CD14-positive monocyte (primary cell): ENCODE data around the gene SNX8. TPM values are rescaled to one million over a fixed set of nuclear protein-coding genes. Genes with fewer than 3 reads are reported as not detected.

Experiments used
- DNase-seq, 3 donors: peaks; one replicate each; pipeline ENCODE4 v3.0.0-alpha.2; 2011 to 2022
- H2AFZ ChIP-seq: 2 replicates; pipeline ENCODE4 v1.6.0; 2012; ENCODE audit warnings: mild to moderate bottlenecking, low read depth, low read length, inconsistent platforms; ENCODE audit not compliant: insufficient read depth, poor library complexity, severe bottlenecking
- H3K27ac ChIP-seq, 2 donors: 1 replicate in 1 of 2; 2 replicates in 1 of 2; pipeline ENCODE4 v1.5.1; 2012 to 2013; ENCODE audit warnings: low read length in 2 of 2, control low read depth in 1 of 2, inconsistent platforms in 1 of 2, low read depth in 1 of 2, mild to moderate bottlenecking in 1 of 2
- H3K27me3 ChIP-seq, 2 donors: one replicate each; pipeline versions ENCODE4 v1.6.0 to v1.6.1; 2011 to 2013; ENCODE audit warnings: low read length in 2 of 2; ENCODE audit not compliant: control insufficient read depth in 2 of 2, insufficient read depth in 2 of 2
- H3K36me3 ChIP-seq, 2 donors: replicated peaks in 1 of 2; 1 replicate in 1 of 2; 2 replicates in 1 of 2; pipeline versions ENCODE4 v1.5.1 to v1.6.1; 2012 to 2013; ENCODE audit warnings: low read length in 2 of 2, control low read depth in 1 of 2, inconsistent platforms in 1 of 2, mild to moderate bottlenecking in 1 of 2; ENCODE audit not compliant: insufficient read depth in 2 of 2, control insufficient read depth in 1 of 2
- H3K4me1 ChIP-seq, 2 donors: 1 replicate in 1 of 2; 2 replicates in 1 of 2; pipeline versions ENCODE4 v1.5.1 to v1.6.1; 2012 to 2013; ENCODE audit warnings: low read length in 2 of 2, control low read depth in 1 of 2, inconsistent platforms in 1 of 2, mild to moderate bottlenecking in 1 of 2, moderate library complexity in 1 of 2; ENCODE audit not compliant: insufficient read depth in 2 of 2, control insufficient read depth in 1 of 2
- H3K4me2 ChIP-seq: replicated peaks from 2 replicates; pipeline ENCODE3; 2012; ENCODE audit warnings: low read length, moderate library complexity, mild to moderate bottlenecking; ENCODE audit not compliant: poor library complexity, severe bottlenecking; ENCODE audit errors: extremely low read depth
- H3K4me3 ChIP-seq, 3 experiments: fragments of 200-600 bp in 1 of 3; sonication (generic) in 1 of 3; replicated peaks in 1 of 3; 1 replicate in 2 of 3; 2 replicates in 1 of 3; pipeline ENCODE4 v1.5.1; 2011 to 2013; ENCODE audit warnings: low read length in 3 of 3, mild to moderate bottlenecking in 3 of 3, control low read depth in 2 of 3, low read depth in 2 of 3, inconsistent platforms in 1 of 3, moderate library complexity in 1 of 3
- H3K79me2 ChIP-seq: 2 replicates; pipeline ENCODE4 v1.6.0; 2012; ENCODE audit warnings: mild to moderate bottlenecking, control low read depth, inconsistent platforms, low read length, moderate library complexity; ENCODE audit not compliant: insufficient read depth
- H3K9ac ChIP-seq: 2 replicates; pipeline ENCODE4 v1.6.0; 2017; ENCODE audit warnings: low read length, mild to moderate bottlenecking; ENCODE audit not compliant: insufficient read depth, poor library complexity, severe bottlenecking
- H3K9me3 ChIP-seq, 2 donors: replicated peaks in 1 of 2; 1 replicate in 1 of 2; 2 replicates in 1 of 2; pipeline versions ENCODE4 v1.5.1 to v1.6.1; 2012 to 2013; ENCODE audit warnings: low read length in 2 of 2, control low read depth in 1 of 2; ENCODE audit not compliant: control insufficient read depth in 1 of 2, insufficient read depth in 1 of 2
- H4K20me1 ChIP-seq: 2 replicates; pipeline ENCODE4 v1.6.0; 2012; ENCODE audit warnings: mild to moderate bottlenecking, low read length, control low read depth, moderate library complexity; ENCODE audit not compliant: insufficient read depth
- H3K27ac Mint-ChIP-seq, 7 donors: one replicate each; pipeline ENCODE4 v1.8.0; 2020; ENCODE audit warnings: mild to moderate bottlenecking in 7 of 7, mixed read lengths in 7 of 7, moderate library complexity in 6 of 7, inconsistent platforms in 2 of 7
- H3K27me3 Mint-ChIP-seq, 3 donors: one replicate each; pipeline ENCODE4 v1.8.0; 2021 to 2022; ENCODE audit warnings: low read depth in 3 of 3, mild to moderate bottlenecking in 3 of 3, mixed read lengths in 3 of 3, moderate library complexity in 3 of 3, inconsistent platforms in 1 of 3
- H3K36me3 Mint-ChIP-seq, 2 donors: one replicate each; pipeline ENCODE4 v1.8.0; 2020; ENCODE audit warnings: mixed read lengths in 2 of 2, inconsistent platforms in 1 of 2, mild to moderate bottlenecking in 1 of 2
- H3K4me1 Mint-ChIP-seq: one replicate; pipeline ENCODE4 v1.8.0; 2020; ENCODE audit warnings: mild to moderate bottlenecking, mixed read lengths
- H3K4me3 Mint-ChIP-seq, 2 donors: one replicate each; pipeline ENCODE4 v1.8.0; 2020; ENCODE audit warnings: mild to moderate bottlenecking in 2 of 2, mixed read lengths in 2 of 2, moderate library complexity in 1 of 2
- H3K9me3 Mint-ChIP-seq, 7 donors: one replicate each; pipeline ENCODE4 v1.8.0; 2020 to 2022; ENCODE audit warnings: mixed read lengths in 7 of 7, mild to moderate bottlenecking in 6 of 7, moderate library complexity in 6 of 7, inconsistent platforms in 2 of 7
- CTCF ChIP-seq: fragments of 200-600 bp; IDR thresholded peaks from one replicate; pipeline ENCODE4 v1.8.0; 2022; ENCODE audit warnings: antibody characterized with exemption, mild to moderate bottlenecking
- WGBS: methylation state at CpG from one replicate; pipeline ENCODE4 v1.1.5; 2013; ENCODE audit warnings: missing lambda C conversion rate; ENCODE audit not compliant: insufficient coverage; 5-methylcytosine and 5-hydroxymethylcytosine counted together
- intact Hi-C, 2 donors: fragments of 100-400 bp; cut with micrococcal nuclease; formaldehyde crosslinking; loops; one replicate each; pipeline versions ENCODE4 v1.15.0 to v1.15.1; 2023
- polyA plus RNA-seq, 3 donors: library from polyadenylated mRNA; depleted of rRNA in 1 of 3; unstranded in 2 of 3; stranded (reverse) in 1 of 3; fragments of 300-500 nt in 2 of 3; fragments of >200 nt in 1 of 3; fragmentation: Illumina TruSeq in 2 of 3; gene quantifications; 1 replicate in 2 of 3; 2 replicates in 1 of 3; pipeline ENCODE4 v1.2.3, GENCODE V29; 2012 to 2021

Gene SNX8
- polyA plus RNA-seq, 3 donors, result 15.4 to 43.7 (median 41.9) TPM

DNA sequence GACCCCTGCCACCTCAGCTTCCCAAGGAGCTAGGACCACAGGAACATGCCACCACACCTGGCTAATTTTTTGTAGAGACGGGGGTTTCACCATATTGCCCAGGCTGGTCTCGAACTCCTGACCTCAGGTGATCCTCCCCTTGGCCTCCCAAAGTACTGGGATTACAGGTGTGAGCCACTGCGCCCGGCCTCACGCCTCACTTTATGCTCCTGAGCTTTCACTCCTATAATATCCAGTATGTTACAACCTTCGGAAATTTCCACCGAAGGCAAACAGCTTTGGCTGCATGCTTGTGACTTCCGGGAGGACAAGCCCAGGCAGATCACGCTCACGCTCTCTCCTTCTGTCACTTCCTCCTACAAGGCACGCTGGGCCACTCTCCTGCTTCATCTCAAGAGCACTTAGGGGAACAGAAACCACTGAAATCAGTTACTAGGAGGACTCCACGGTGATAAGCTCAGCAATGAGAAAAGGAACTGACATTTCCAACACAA is 77.1 kb downstream of the SNX8 start:
- peaks cover 29 to 38% of the 10 kb centered on the region in 2 donors for H3K36me3 ChIP-seq
- H2AFZ ChIP-seq, result peak overlapping the region; percentile 59
- H3K4me1 ChIP-seq, result peaks cover 39 to 48% of the 10 kb centered on the region in 2 donors
- Mint-ChIP-seq H3K27ac (peak overlapping the region; percentile 92 to 98 (median 97)), H3K4me3 (peak overlapping the region; percentile 26 to 50), H3K27me3 (peaks cover 0 to 2% (median 0%) of the 10 kb centered on the region in 3 donors), H3K4me1 (peaks cover 46% of the 10 kb centered on the region), H3K36me3 (peaks cover 33 to 50% of the 10 kb centered on the region in 2 donors), H3K9me3 (peaks cover 0 to 2% (median 0%) of the 10 kb centered on the region in 7 donors)
- WGBS, result 18% methylated on average over 8 of the region's 12 CpGs
- H3K9ac ChIP-seq, result peak overlapping the region; percentile 48
- no peaks in the 10 kb centered on the region for H3K9me3 ChIP-seq
- TF ChIP-seq CTCF, result no peak
- H3K27ac ChIP-seq, result peak overlapping the region; percentile 97
- H3K79me2 ChIP-seq, result peaks cover 62% of the 10 kb centered on the region
- intact Hi-C loops, result no loop called here
- H4K20me1 ChIP-seq, result peaks cover 6% of the 10 kb centered on the region
- peak; percentile 92 to 98 (median 96) for DNase-seq
- H3K4me2 ChIP-seq, result peak overlapping the region; percentile 53
- peak overlapping the region in 1 of 3 experiments; percentile 49 for H3K4me3 ChIP-seq
- H3K27me3 ChIP-seq, result no peaks in the 10 kb centered on the region

- H3K4me3 Mint-ChIP-seq, result no peak overlapping the region
- H3K79me2 ChIP-seq, result peaks cover 55% of the 10 kb centered on the region
Observed at GRCh38 chr7:2233926-2234325, 80.3 kb downstream of the SNX8 start.

More at GRCh38 chr7:2233926-2234325, 80.3 kb downstream of the SNX8 start:
- Mint-ChIP-seq H3K9me3 (peaks cover 0 to 2% (median 0%) of the 10 kb centered on the region in 7 donors), H3K4me1 (peaks cover 55% of the 10 kb centered on the region), H3K27ac (peak overlapping the region in 1 of 7 donors; percentile 25), H3K27me3 (peaks cover 0 to 2% (median 0%) of the 10 kb centered on the region in 3 donors), H3K36me3 (peaks cover 38 to 55% of the 10 kb centered on the region in 2 donors)
- 100% methylated on average over 2 of the region's 3 CpGs for WGBS
- Histone ChIP-seq H3K27me3 (no peaks in the 10 kb centered on the region), H4K20me1 (peaks cover 19% of the 10 kb centered on the region), H3K9me3 (no peaks in the 10 kb centered on the region), H3K36me3 (peaks cover 30 to 48% of the 10 kb centered on the region in 2 donors), H2AFZ (no peak overlapping the region), H3K4me3 (no peak overlapping the region), H3K27ac (no peak overlapping the region), H3K4me2 (no peak overlapping the region), H3K9ac (no peak overlapping the region), H3K4me1 (peaks cover 35 to 47% of the 10 kb centered on the region in 2 donors)
- TF ChIP-seq CTCF, result no peak
- no peak for DNase-seq
- intact Hi-C loops, result no loop called here
